Endothelial cell of umbilical vein (primary cell): ENCODE results near the gene MYH15. TPM values are rescaled to one million over a fixed set of nuclear protein-coding genes. Genes with fewer than 3 reads are reported as not detected.

Experiments used
- BruUV-seq: library from RNA; stranded (reverse); fragments of 400-500 nt; replicated peaks from 2 replicates; lab custom pipeline; 2021; lab: Mats Ljungman, UMichigan
- CTCF ChIA-PET: fragments of 300-600, 350-600 bp; sonication (Branson Sonifier 250); formaldehyde crosslinking; loops from one replicate; lab custom pipeline; 2021; ENCODE audit warnings: antibody characterized with exemption, inconsistent platforms; lab: Charles Lee
- POLR2A ChIA-PET: fragments of 300-600, 350-600 bp; sonication (Branson Sonifier 250); formaldehyde crosslinking; loops from one replicate; lab custom pipeline; 2021; ENCODE audit warnings: antibody characterized with exemption, inconsistent platforms; lab: Charles Lee
- DNase-seq: peaks from one replicate; pipeline ENCODE4 v3.0.0-alpha.2; 2011; ENCODE audit warnings: low read depth, low spot score
- FAIRE-seq: peaks from 2 replicates; lab custom pipeline; 2011; peaks lifted over from hg19 to GRCh38; lab: Jason Lieb, UNC
- H2AFZ ChIP-seq: 2 replicates; pipeline ENCODE4 v1.6.0; 2012; ENCODE audit warnings: low read depth, low read length, control low read depth, inconsistent platforms
- H3K27ac ChIP-seq: 2 replicates; pipeline ENCODE4 v1.5.1; 2011; ENCODE audit warnings: low read depth, mild to moderate bottlenecking, control low read depth, low read length, moderate library complexity; ENCODE audit not compliant: insufficient read depth
- H3K27me3 ChIP-seq, 2 experiments: 2 replicates each; pipeline versions ENCODE4 v1.6.0 to v1.6.1; 2011; ENCODE audit warnings: low read length in 2 of 2, mixed read lengths in 1 of 2; ENCODE audit not compliant: control insufficient read depth in 2 of 2, insufficient read depth in 2 of 2
- H3K36me3 ChIP-seq, 2 experiments: 2 replicates in 1 of 2; 3 replicates in 1 of 2; pipeline ENCODE4 v1.5.1; 2011; ENCODE audit warnings: low read length in 2 of 2, mild to moderate bottlenecking in 1 of 2, moderate library complexity in 1 of 2; ENCODE audit not compliant: control insufficient read depth in 2 of 2, insufficient read depth in 2 of 2; ENCODE audit errors: extremely low read depth in 1 of 2
- H3K4me1 ChIP-seq: 3 replicates; pipeline ENCODE4 v1.5.1; 2011; ENCODE audit warnings: mild to moderate bottlenecking, low read length; ENCODE audit not compliant: control insufficient read depth, insufficient read depth; ENCODE audit errors: extremely low read depth
- H3K4me2 ChIP-seq: 2 replicates; pipeline ENCODE4 v1.6.1; 2011; ENCODE audit warnings: low read length, control low read depth, mixed read lengths; ENCODE audit not compliant: insufficient read depth
- H3K4me3 ChIP-seq, 3 experiments: fragments of 200-600 bp in 1 of 3; sonication (generic), shearing (Covaris generic) in 1 of 3; replicated peaks in 1 of 3; 2 replicates each; pipeline ENCODE4 v1.5.1; 2011 to 2016; ENCODE audit warnings: control low read depth in 3 of 3, low read length in 3 of 3, mild to moderate bottlenecking in 2 of 3, inconsistent platforms in 1 of 3, low read depth in 1 of 3, moderate library complexity in 1 of 3; ENCODE audit not compliant: insufficient read depth in 1 of 3
- H3K79me2 ChIP-seq: 2 replicates; pipeline ENCODE4 v1.6.0; 2012; ENCODE audit warnings: low read length, inconsistent platforms; ENCODE audit not compliant: control insufficient read depth, insufficient read depth
- H3K9ac ChIP-seq: replicated peaks from 2 replicates; pipeline ENCODE3; 2011; ENCODE audit warnings: low read length, control low read depth; ENCODE audit not compliant: insufficient read depth; ENCODE audit errors: extremely low read depth
- H3K9me1 ChIP-seq: replicated peaks from 3 replicates; pipeline ENCODE4 v1.6.0; 2011; ENCODE audit warnings: mild to moderate bottlenecking, low read length; ENCODE audit not compliant: control insufficient read depth, insufficient read depth; ENCODE audit errors: extremely low read depth
- H3K9me3 ChIP-seq: replicated peaks from 2 replicates; pipeline ENCODE4 v1.5.1; 2012; ENCODE audit warnings: low read length, inconsistent platforms; ENCODE audit not compliant: control insufficient read depth, insufficient read depth
- H4K20me1 ChIP-seq: replicated peaks from 2 replicates; pipeline ENCODE3; 2011; ENCODE audit warnings: mild to moderate bottlenecking, low read length; ENCODE audit not compliant: control insufficient read depth, insufficient read depth; ENCODE audit errors: extremely low read depth
- EZH2 ChIP-seq: IDR thresholded peaks from 2 replicates; pipeline ENCODE4 v1.6.1; 2012; ENCODE audit warnings: borderline replicate concordance, low read depth, mild to moderate bottlenecking, moderate library complexity, low read length, inconsistent platforms; ENCODE audit not compliant: severe bottlenecking
- FOS ChIP-seq: IDR thresholded peaks from 2 replicates; pipeline ENCODE4 v1.6.1; 2011; ENCODE audit warnings: mild to moderate bottlenecking, low read length, moderate library complexity, borderline replicate concordance; ENCODE audit not compliant: insufficient read depth
- GATA2 ChIP-seq: IDR thresholded peaks from 2 replicates; pipeline ENCODE4 v1.7.0; 2011; ENCODE audit warnings: low read depth, mild to moderate bottlenecking, moderate library complexity, mixed read lengths, low read length; ENCODE audit not compliant: insufficient read length, insufficient read depth
- JUN ChIP-seq: IDR thresholded peaks from 2 replicates; pipeline ENCODE4 v1.6.1; 2011; ENCODE audit warnings: borderline replicate concordance, low read depth; ENCODE audit not compliant: insufficient read length, insufficient read depth
- MYC ChIP-seq: IDR thresholded peaks from one replicate; pipeline ENCODE4 v1.6.1; 2011; ENCODE audit warnings: mild to moderate bottlenecking, low read depth, low read length
- POLR2A ChIP-seq: IDR thresholded peaks from 2 replicates; pipeline ENCODE4 v1.6.1; 2012; ENCODE audit warnings: low read depth, mild to moderate bottlenecking, control low read depth, low read length
- POLR2AphosphoS5 ChIP-seq: IDR thresholded peaks from 2 replicates; pipeline ENCODE4 v1.6.1; 2012; ENCODE audit warnings: low read depth, mild to moderate bottlenecking, control low read depth, low read length, moderate library complexity; ENCODE audit not compliant: insufficient read depth
- dilution Hi-C: fragments of 300-500 bp; cut with MboI; formaldehyde crosslinking; loops from one replicate; pipeline ENCODE4 v1.15.0; 2019; ENCODE audit warnings: low sequenced_read_pairs; ENCODE audit not compliant: extremely low pct_ligation_motif_present
- intact Hi-C: fragments of 100-400 bp; cut with micrococcal nuclease; formaldehyde crosslinking; loops from one replicate; pipeline ENCODE4 v1.10.0; 2022
- polyA plus RNA-seq, 4 experiments: library from polyadenylated mRNA; depleted of rRNA in 3 of 4; stranded (reverse) in 3 of 4; unstranded in 1 of 4; fragments of >200 nt; gene quantifications; 2 replicates each; pipeline versions ENCODE4 v1.2.1 to v1.2.3, GENCODE V29; 2011 to 2012; ENCODE audit warnings: missing spikeins in 1 of 4
- total RNA-seq: library from RNA; stranded (reverse); gene quantifications from 2 replicates; pipeline ENCODE4 v1.2.3, GENCODE V29; 2021
- TF ChIP-seq, protein P1 (sequence below), 2 donors: IDR thresholded peaks; 1 replicate in 1 of 2; 2 replicates in 1 of 2; pipeline ENCODE4 v1.5.1; 2011; ENCODE audit warnings: low read length in 2 of 2, mild to moderate bottlenecking in 2 of 2, moderate library complexity in 2 of 2, control low read depth in 1 of 2, inconsistent platforms in 1 of 2, low read depth in 1 of 2; ENCODE audit not compliant: insufficient read depth in 1 of 2; ENCODE audit errors: extremely low read depth in 1 of 2
- TF ChIP-seq, protein P2 (sequence below): IDR thresholded peaks from 2 replicates; pipeline ENCODE4 v1.6.1; 2011; ENCODE audit not compliant: insufficient read depth, insufficient read length

MYH15 gene
- total and polyA plus RNA-seq, 2 donors (not counting 3 experiments of a cell fraction or from before 2014, with no cell fraction given), result 0.27 TPM; not detected in 1

DNA sequence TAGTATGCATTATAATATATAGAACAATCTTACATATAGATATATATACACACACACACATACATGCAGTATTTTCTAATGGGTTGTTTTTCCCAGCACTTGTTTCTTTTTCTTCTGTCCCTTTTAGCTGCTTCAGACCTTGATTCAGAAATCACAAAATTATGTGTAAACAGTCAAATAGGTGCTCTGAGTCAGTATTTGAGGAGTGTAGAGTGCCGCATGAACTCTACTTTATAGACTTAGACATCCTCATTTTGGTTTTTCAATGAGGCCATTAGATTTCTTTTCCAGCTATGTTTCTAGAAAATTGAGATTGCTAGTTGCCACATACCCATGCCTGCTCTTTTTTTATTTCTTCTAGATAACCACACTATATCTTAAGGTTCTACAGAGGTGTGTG lies 155.8 kb downstream of the MYH15 start:
- Histone ChIP-seq H3K9ac (no peak overlapping the region), H3K9me3 (no peaks in the 10 kb centered on the region), H3K4me2 (no peak overlapping the region), H3K79me2 (no peaks in the 10 kb centered on the region), H3K4me3 (no peak overlapping the region), H2AFZ (no peak overlapping the region), H3K36me3 (no peaks in the 10 kb centered on the region), H3K4me1 (no peaks in the 10 kb centered on the region), H3K27me3 (peaks cover 2 to 3% of the 10 kb centered on the region in 2 experiments), H3K27ac (no peak overlapping the region), H4K20me1 (no peaks in the 10 kb centered on the region), H3K9me1 (no peaks in the 10 kb centered on the region)
- TF ChIP-seq POLR2AphosphoS5 (no peak), FOS (no peak), JUN (no peak), GATA2 (no peak), MYC (no peak), POLR2A (no peak), EZH2 (no peak)
- TF ChIP-seq, protein P1, sequence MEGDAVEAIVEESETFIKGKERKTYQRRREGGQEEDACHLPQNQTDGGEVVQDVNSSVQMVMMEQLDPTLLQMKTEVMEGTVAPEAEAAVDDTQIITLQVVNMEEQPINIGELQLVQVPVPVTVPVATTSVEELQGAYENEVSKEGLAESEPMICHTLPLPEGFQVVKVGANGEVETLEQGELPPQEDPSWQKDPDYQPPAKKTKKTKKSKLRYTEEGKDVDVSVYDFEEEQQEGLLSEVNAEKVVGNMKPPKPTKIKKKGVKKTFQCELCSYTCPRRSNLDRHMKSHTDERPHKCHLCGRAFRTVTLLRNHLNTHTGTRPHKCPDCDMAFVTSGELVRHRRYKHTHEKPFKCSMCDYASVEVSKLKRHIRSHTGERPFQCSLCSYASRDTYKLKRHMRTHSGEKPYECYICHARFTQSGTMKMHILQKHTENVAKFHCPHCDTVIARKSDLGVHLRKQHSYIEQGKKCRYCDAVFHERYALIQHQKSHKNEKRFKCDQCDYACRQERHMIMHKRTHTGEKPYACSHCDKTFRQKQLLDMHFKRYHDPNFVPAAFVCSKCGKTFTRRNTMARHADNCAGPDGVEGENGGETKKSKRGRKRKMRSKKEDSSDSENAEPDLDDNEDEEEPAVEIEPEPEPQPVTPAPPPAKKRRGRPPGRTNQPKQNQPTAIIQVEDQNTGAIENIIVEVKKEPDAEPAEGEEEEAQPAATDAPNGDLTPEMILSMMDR (IDR thresholded peaks at IDR 0.05; ENCODE audit: extremely low read depth in 1 of 2, insufficient read depth in 1 of 2, low read depth in 1 of 2, low read length in 2 of 2), result no peak
- TF ChIP-seq, protein P2, sequence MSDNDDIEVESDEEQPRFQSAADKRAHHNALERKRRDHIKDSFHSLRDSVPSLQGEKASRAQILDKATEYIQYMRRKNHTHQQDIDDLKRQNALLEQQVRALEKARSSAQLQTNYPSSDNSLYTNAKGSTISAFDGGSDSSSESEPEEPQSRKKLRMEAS, result no peak
- ChIA-PET POLR2A (no interaction called here), CTCF (no interaction called here)
- intact Hi-C loops, result no loop called here
- no peak for DNase-seq
- dilution Hi-C loops, result no loop called here
- no peak for FAIRE-seq
- no TSS peak for BruUV-seq
